Activated CD4-positive, alpha-beta T cell treated with anti-CD3 and anti-CD28 coated beads, Interleukin-2, amount 10 ng/mL, durations not matched to agents 7 days and 5 days (primary cell): Measurements from ENCODE around the gene C16orf92. TPM values are rescaled to one million over a fixed set of nuclear protein-coding genes. Genes with fewer than 3 reads are reported as not detected.

Experiments
- CTCF ChIA-PET: fragments of 350-600 bp; sonication (Branson Sonifier 250); formaldehyde crosslinking; loops from one replicate; lab custom pipeline; 2021; ENCODE audit warnings: antibody characterized with exemption; lab: Charles Lee
- POLR2A ChIA-PET: fragments of 350-600 bp; sonication (Branson Sonifier 250); formaldehyde crosslinking; loops from one replicate; lab custom pipeline; 2021; ENCODE audit warnings: antibody characterized with exemption; lab: Charles Lee
- DNase-seq: peaks from one replicate; pipeline ENCODE4 v3.0.0-alpha.2; 2020
- H3K27ac Mint-ChIP-seq: one replicate; pipeline ENCODE4 v1.8.0; 2021; ENCODE audit warnings: mild to moderate bottlenecking, moderate library complexity, mixed read lengths
- H3K27me3 Mint-ChIP-seq: one replicate; pipeline ENCODE4 v1.8.0; 2021; ENCODE audit warnings: mixed read lengths
- H3K36me3 Mint-ChIP-seq: one replicate; pipeline ENCODE4 v1.8.0; 2021; ENCODE audit warnings: low read depth, mixed read lengths
- H3K4me1 Mint-ChIP-seq: one replicate; pipeline ENCODE4 v1.8.0; 2021; ENCODE audit warnings: mixed read lengths
- H3K4me3 Mint-ChIP-seq: one replicate; pipeline ENCODE4 v1.8.0; 2021; ENCODE audit warnings: mild to moderate bottlenecking, moderate library complexity, mixed read lengths
- H3K9me3 Mint-ChIP-seq: one replicate; pipeline ENCODE4 v1.8.0; 2021; ENCODE audit warnings: mixed read lengths
- total RNA-seq, 2 experiments: library from RNA; stranded (reverse); gene quantifications; one replicate each; pipeline ENCODE4 v1.2.3, GENCODE V29; 2021

Gene C16orf92
- not detected for total RNA-seq

DNA sequence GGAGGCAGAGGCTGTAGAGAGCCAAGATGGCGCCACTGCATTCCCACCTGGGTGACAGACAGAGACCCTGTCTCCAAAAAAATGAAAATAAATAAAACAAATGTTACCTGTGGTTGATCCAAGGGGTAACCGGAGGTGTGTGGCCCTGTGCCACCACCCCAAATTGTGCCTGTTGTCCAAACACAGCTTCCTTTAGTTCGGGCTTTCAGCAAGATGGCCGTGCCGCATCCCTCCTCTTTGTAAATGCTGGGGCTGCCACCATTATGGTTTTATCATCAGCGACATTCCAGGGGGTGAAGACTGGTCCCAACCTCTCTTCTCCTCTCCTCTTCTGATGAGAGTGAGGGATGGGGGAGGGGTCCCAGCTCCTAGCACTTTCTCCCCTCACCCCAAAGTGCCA is at the start of gene C16orf92:
TSS of gene C16orf92 (plus strand) at position 312 of the 400 bp plus-strand sequence. CDS start 143 bp downstream, outside the sequence.
- H3K4me3 Mint-ChIP-seq: no peak within 1 kb of the TSS
- no peak for DNase-seq
- no peaks in the 10 kb centered on the region for H3K36me3 Mint-ChIP-seq
- H3K27me3 Mint-ChIP-seq: peaks cover 24% of the 10 kb centered on the region
- CTCF ChIA-PET: interaction anchor here (0.6 to 1.9 kb wide), 5 partner anchors 9 to 426 kb away, joined by 3 to 8 read pairs (median 3); partner anchors contain the start of gene TLCD3B
- H3K4me1 Mint-ChIP-seq: peaks cover 9% of the 10 kb centered on the region
- POLR2A ChIA-PET: no interaction called here
- H3K9me3 Mint-ChIP-seq: no peaks in the 10 kb centered on the region
- H3K27ac Mint-ChIP-seq: no peak within 1 kb of the TSS

GRCh38 chr16:29973384-29974246 is 49.4 kb upstream of the C16orf92 start, which contains the start of gene TAOK2:
Gene TAOK2, plus strand, starts transcription at chr16:29973868. Its CDS starts 3,905 bp downstream, at chr16:29977773.
- POLR2A ChIA-PET: interaction anchor here (0.9 to 1.0 kb wide), 3 partner anchors 11 to 165 kb away, joined by 3 to 5 read pairs (median 3); partner anchors contain the start of gene TMEM219
- Mint-ChIP-seq H3K27ac (peak within 1 kb of the TSS; percentile 92), H3K4me3 (peak within 1 kb of the TSS; percentile 87), H3K4me1 (peaks cover 35% of the 10 kb centered on the region), H3K36me3 (peaks cover 24% of the 10 kb centered on the region), H3K27me3 (no peaks in the 10 kb centered on the region), H3K9me3 (peaks cover 4% of the 10 kb centered on the region)
- peak; percentile 96 for DNase-seq
- CTCF ChIA-PET: interaction anchor here (0.7 to 3.2 kb wide), 16 partner anchors 10 to 282 kb away, joined by 3 to 26 read pairs (median 3); partner anchors contain the start of genes ALDOA, HIRIP3 and TMEM219

DNA sequence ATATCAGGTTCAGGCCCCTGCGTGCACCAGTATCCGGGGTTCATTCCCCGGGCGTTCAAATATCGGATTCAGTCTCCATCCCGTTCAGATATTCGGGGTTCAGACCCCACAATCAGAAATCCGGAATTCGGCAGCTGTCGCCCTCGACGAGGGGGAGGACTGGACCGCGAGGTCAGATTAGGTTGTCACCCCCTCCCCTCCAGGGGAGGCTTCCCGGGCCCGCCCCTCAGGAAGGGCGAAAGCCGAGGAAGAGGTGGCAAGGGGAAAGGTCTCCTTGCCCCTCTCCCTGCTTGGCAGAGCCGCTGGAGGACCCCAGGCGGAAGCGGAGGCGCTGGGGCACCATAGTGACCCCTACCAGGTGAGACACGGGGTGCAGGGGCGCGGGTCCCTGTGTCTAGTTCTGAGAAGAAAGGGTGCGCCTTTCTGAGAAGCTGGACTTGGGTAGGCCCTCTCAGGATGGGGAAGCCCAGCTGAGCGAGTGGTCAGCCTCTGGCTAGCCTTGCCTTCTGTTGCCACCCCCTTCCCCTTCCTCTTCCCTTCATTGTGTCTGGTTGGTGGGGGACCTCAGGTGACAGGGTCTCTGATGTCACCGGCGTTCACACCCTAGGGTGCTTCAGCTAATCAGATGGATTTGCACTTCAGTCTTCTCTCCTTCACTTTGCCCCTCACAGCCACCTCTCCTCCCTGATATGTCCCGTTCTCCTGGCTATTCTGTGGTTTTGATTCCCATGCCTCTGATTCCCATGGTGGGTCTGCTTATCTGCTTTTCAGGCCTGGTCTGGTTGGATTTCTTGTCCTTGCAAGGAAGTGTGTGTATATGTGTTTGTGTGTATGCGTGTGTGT is 48.5 kb upstream of the C16orf92 start:
- Mint-ChIP-seq H3K9me3 (peaks cover 4% of the 10 kb centered on the region), H3K4me1 (peaks cover 35% of the 10 kb centered on the region), H3K27ac (peak overlapping the region; percentile 82), H3K27me3 (no peaks in the 10 kb centered on the region), H3K36me3 (peaks cover 22% of the 10 kb centered on the region), H3K4me3 (peak overlapping the region; percentile 87)
- CTCF ChIA-PET: interaction anchor here (1.0 to 3.2 kb wide), 9 partner anchors 11 to 283 kb away, joined by 3 to 26 read pairs (median 3); partner anchors contain the start of gene TMEM219
- POLR2A ChIA-PET: interaction anchor here (0.6 kb wide), 1 partner anchor 29 kb away, joined by 3 read pairs; no protein-coding TSS in a partner anchor
- peak; percentile 26 for DNase-seq

- POLR2A ChIA-PET: interaction anchor here (0.6 kb wide), 1 partner anchor 29 kb away, joined by 3 read pairs; no protein-coding TSS in a partner anchor
- peaks cover 25% of the 10 kb centered on the region for H3K36me3 Mint-ChIP-seq
- no peak for DNase-seq
- CTCF ChIA-PET: interaction anchor here (0.9 to 1.7 kb wide), 6 partner anchors 14 to 190 kb away, joined by 3 to 5 read pairs (median 3); partner anchors contain the start of gene TMEM219
- H3K4me3 Mint-ChIP-seq: peak overlapping the region; percentile 87
- H3K4me1 Mint-ChIP-seq: peaks cover 35% of the 10 kb centered on the region
- H3K27ac Mint-ChIP-seq: peak overlapping the region; percentile 82
- no peaks in the 10 kb centered on the region for H3K27me3 Mint-ChIP-seq
- peaks cover 4% of the 10 kb centered on the region for H3K9me3 Mint-ChIP-seq
These were observed 47.9 kb upstream of the C16orf92 start for GRCh38 chr16:29975134-29975538.

DNA sequence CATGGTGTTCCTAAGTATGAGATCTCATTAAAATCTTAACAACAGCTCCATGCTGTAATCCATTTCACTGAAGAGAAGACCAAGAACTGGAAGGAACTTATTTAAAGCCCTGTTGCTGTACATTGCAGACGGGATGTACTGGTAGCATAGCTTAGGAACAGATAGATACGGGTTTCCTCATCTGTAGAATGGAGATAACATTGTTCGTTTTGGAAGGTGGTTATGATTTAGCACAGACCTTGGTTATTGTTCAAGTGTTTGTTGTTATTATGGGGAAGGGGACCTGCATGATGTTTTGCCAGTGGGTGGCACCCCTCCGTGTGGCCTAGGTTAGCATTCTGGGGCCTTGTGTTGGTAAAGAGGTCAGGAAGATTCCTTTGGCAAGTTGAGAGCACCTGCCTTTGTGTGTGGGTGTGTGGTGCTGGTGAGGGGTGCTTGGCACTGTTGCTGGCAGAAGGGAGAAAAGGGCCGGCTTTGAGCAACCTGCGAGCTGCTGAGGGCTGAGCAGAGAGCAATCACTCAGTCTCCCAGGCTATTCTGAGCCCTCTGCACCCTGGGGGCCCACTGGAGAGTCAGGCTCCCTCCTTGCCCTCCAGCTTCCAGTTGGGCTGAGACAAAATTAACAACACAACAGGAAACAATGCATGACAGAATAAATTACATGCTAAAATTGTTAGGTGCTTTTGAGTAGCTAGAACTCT is 47.0 kb upstream of the C16orf92 start:
- Mint-ChIP-seq H3K27ac (peak overlapping the region; percentile 47), H3K27me3 (no peaks in the 10 kb centered on the region), H3K36me3 (peaks cover 31% of the 10 kb centered on the region), H3K4me1 (peaks cover 35% of the 10 kb centered on the region), H3K4me3 (peak overlapping the region; percentile 87), H3K9me3 (peaks cover 4% of the 10 kb centered on the region)
- ChIA-PET POLR2A (no interaction called here), CTCF (interaction anchor here (0.8 to 1.7 kb wide), 4 partner anchors 15 to 191 kb away, joined by 3 to 5 read pairs (median 3); partner anchors contain the start of gene TMEM219)
- no peak for DNase-seq

- H3K27me3 Mint-ChIP-seq: no peaks in the 10 kb centered on the region
- peaks cover 35% of the 10 kb centered on the region for H3K4me1 Mint-ChIP-seq
- H3K36me3 Mint-ChIP-seq: peaks cover 30% of the 10 kb centered on the region
- no peak overlapping the region for H3K4me3 Mint-ChIP-seq
- ChIA-PET CTCF (interaction anchor here (0.8 to 1.3 kb wide), 3 partner anchors 11 to 128 kb away, joined by 3 read pairs; no protein-coding TSS in a partner anchor), POLR2A (no interaction called here)
- peaks cover 4% of the 10 kb centered on the region for H3K9me3 Mint-ChIP-seq
- no peak for DNase-seq
- no peak overlapping the region for H3K27ac Mint-ChIP-seq
These were observed 45.8 kb upstream of the C16orf92 start for GRCh38 chr16:29977063-29977825.

DNA sequence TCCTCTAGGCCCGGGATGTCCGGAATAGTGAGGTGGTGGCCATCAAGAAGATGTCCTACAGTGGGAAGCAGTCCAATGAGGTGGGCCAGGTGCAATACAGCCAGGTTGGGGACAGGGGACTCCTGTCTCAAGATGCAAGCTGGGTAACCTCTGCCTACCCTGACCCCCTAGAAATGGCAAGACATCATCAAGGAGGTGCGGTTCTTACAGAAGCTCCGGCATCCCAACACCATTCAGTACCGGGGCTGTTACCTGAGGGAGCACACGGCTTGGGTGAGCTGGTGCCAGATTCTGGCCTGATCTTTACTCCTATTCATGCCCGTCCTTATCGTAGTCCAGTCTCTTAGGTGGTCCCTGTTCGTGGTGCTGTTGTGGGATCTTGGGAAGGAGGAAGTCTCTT is 44.9 kb upstream of the C16orf92 start:
- Mint-ChIP-seq H3K27me3 (no peaks in the 10 kb centered on the region), H3K9me3 (peaks cover 4% of the 10 kb centered on the region), H3K36me3 (peaks cover 33% of the 10 kb centered on the region), H3K4me3 (no peak overlapping the region), H3K4me1 (peaks cover 31% of the 10 kb centered on the region), H3K27ac (no peak overlapping the region)
- ChIA-PET CTCF (interaction anchor here (0.8 to 1.3 kb wide), 3 partner anchors 11 to 129 kb away, joined by 3 read pairs; partner anchors contain the start of gene TMEM219), POLR2A (no interaction called here)
- DNase-seq: no peak

- peaks cover 33% of the 10 kb centered on the region for H3K36me3 Mint-ChIP-seq
- ChIA-PET CTCF (interaction anchor here (1.2 to 1.3 kb wide), 2 partner anchors 10 to 17 kb away, joined by 3 to 5 read pairs; partner anchors contain the start of gene TMEM219), POLR2A (no interaction called here)
- no peak overlapping the region for H3K27ac Mint-ChIP-seq
- peaks cover 26% of the 10 kb centered on the region for H3K4me1 Mint-ChIP-seq
- H3K9me3 Mint-ChIP-seq: no peaks in the 10 kb centered on the region
- no peak overlapping the region for H3K4me3 Mint-ChIP-seq
- no peaks in the 10 kb centered on the region for H3K27me3 Mint-ChIP-seq
- DNase-seq: no peak
These were observed 44.3 kb upstream of the C16orf92 start for GRCh38 chr16:29978564-29979270.

DNA sequence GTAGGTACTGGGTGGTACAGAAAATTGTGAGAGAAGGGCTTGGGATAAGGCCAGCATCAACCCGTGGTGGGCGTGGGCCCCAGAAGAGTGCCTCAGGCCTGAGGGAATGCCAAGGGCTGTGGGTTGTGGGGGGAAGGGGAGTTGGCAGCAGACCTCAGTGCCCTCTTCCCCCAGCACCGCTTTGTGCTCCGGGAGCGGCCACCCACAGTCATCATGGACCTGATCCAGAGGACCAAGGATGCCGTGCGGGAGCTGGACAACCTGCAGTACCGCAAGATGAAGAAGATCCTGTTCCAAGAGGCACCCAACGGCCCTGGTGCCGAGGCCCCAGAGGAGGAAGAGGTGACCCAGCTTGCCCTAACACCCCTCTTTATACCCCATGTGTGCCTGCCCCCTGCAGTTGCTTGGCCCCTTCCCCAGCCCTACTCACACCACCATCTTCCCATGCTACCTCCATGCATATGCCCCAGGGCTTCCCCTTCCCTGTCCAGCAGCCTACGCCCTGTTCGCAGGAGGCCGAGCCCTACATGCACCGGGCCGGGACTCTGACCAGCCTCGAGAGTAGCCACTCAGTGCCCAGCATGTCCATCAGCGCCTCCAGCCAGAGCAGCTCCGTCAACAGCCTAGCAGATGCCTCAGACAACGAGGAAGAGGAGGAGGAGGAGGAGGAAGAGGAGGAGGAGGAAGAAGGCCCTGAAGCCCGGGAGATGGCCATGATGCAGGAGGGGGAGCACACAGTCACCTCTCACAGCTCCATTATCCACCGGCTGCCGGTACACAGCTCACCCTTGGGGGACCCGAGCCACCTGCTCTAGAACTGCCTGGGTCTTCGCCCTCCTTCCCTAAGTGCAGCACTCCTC is 40.2 kb upstream of the C16orf92 start:
- Mint-ChIP-seq H3K27ac (no peak overlapping the region), H3K36me3 (peaks cover 52% of the 10 kb centered on the region), H3K4me3 (no peak overlapping the region), H3K27me3 (no peaks in the 10 kb centered on the region), H3K4me1 (no peaks in the 10 kb centered on the region), H3K9me3 (no peaks in the 10 kb centered on the region)
- ChIA-PET POLR2A (no interaction called here), CTCF (interaction anchor here (0.9 to 1.3 kb wide), 3 partner anchors 9 to 11 kb away, joined by 3 to 4 read pairs (median 4); partner anchors contain the start of gene TAOK2)
- no peak for DNase-seq
